HG03571 (cell line): ENCODE data around the gene SLC12A3.
"Not testable (repeated sequence)": the region's sequence is repeated elsewhere in the genome, so short reads cannot be mapped to it uniquely, and the experiment has no call there.

Source experiments
- ATAC-seq: cut with Tn5 transposase; IDR thresholded peaks from one replicate; pipeline ENCODE4 v1.9.1; 2021; ENCODE audit not compliant: unreplicated experiment

SLC12A3 gene

GRCh38 chr16:56918467-56919012 is 53.5 kb downstream of the SLC12A3 start:
- no peak for ATAC-seq

GRCh38 chr16:56919099-56919800 is 54.2 kb downstream of the SLC12A3 start:
- no peak for ATAC-seq

- no peak for ATAC-seq
Observed at GRCh38 chr16:56921571-56921970, 56.6 kb downstream of the SLC12A3 start.

- ATAC-seq, result no peak
Observed at GRCh38 chr16:56923481-56924091, 58.6 kb downstream of the SLC12A3 start.

GRCh38 chr16:56927471-56927870 is 62.5 kb downstream of the SLC12A3 start:
- ATAC-seq, result no peak

- ATAC-seq, result no peak
Observed at GRCh38 chr16:56929639-56930038, 64.6 kb downstream of the SLC12A3 start.

- no peak for ATAC-seq
Observed at GRCh38 chr16:56930486-56931270, 65.7 kb downstream of the SLC12A3 start.

GRCh38 chr16:56931271-56931891 is 66.4 kb downstream of the SLC12A3 start:
- peak; percentile 28 for ATAC-seq

- ATAC-seq, result peak; percentile 84
Observed at GRCh38 chr16:56931892-56932720, 67.1 kb downstream of the SLC12A3 start, which contains the start of gene HERPUD1. HERPUD1 (plus strand) TSS chr16:56932142; CDS start chr16:56932245, 103 bp downstream.

- no peak for ATAC-seq
Observed at GRCh38 chr16:56932721-56933619, 68.0 kb downstream of the SLC12A3 start.

- no peak for ATAC-seq
Observed at GRCh38 chr16:56933828-56934598, 69.0 kb downstream of the SLC12A3 start.

GRCh38 chr16:56934599-56935145 is 69.7 kb downstream of the SLC12A3 start:
- not testable (repeated sequence) for ATAC-seq

GRCh38 chr16:56935201-56935600 is 70.2 kb downstream of the SLC12A3 start:
- no peak for ATAC-seq

- no peak for ATAC-seq
Observed at GRCh38 chr16:56936491-56936890, 71.5 kb downstream of the SLC12A3 start.

- ATAC-seq, result no peak
Observed at GRCh38 chr16:56936950-56937349, 71.9 kb downstream of the SLC12A3 start.

GRCh38 chr16:56938664-56939513 is 73.9 kb downstream of the SLC12A3 start:
- no peak for ATAC-seq

GRCh38 chr16:56939801-56940200 is 74.8 kb downstream of the SLC12A3 start:
- no peak for ATAC-seq
